ENCODE results near the gene PAX9.

- TF ChIP-seq, protein P1, sequence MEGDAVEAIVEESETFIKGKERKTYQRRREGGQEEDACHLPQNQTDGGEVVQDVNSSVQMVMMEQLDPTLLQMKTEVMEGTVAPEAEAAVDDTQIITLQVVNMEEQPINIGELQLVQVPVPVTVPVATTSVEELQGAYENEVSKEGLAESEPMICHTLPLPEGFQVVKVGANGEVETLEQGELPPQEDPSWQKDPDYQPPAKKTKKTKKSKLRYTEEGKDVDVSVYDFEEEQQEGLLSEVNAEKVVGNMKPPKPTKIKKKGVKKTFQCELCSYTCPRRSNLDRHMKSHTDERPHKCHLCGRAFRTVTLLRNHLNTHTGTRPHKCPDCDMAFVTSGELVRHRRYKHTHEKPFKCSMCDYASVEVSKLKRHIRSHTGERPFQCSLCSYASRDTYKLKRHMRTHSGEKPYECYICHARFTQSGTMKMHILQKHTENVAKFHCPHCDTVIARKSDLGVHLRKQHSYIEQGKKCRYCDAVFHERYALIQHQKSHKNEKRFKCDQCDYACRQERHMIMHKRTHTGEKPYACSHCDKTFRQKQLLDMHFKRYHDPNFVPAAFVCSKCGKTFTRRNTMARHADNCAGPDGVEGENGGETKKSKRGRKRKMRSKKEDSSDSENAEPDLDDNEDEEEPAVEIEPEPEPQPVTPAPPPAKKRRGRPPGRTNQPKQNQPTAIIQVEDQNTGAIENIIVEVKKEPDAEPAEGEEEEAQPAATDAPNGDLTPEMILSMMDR (IDR thresholded peaks at IDR 0.05): no peak
- TF ChIP-seq POLR2A (IDR thresholded peaks at IDR 0.05): no peak
Observed at GRCh38 chr14:36717363-36717762, 55.7 kb downstream of the PAX9 start.

All from heart left ventricle (tissue), 13 donors.